ENCODE results near the gene DNAH14.
"Not testable (repeated sequence)": the region's sequence is repeated elsewhere in the genome, so short reads cannot be mapped to it uniquely, and the experiment has no call there.

DNAH14 gene

GRCh38 chr1:224929335-224930237 lies at the start of gene DNAH14:
Gene DNAH14, plus strand, starts transcription at chr1:224929675. Its CDS starts 23,028 bp downstream, at chr1:224952703.
- no peak for DNase-seq (ENCODE audit: low read depth)

- DNase-seq (ENCODE audit: low read depth): no peak
Observed at GRCh38 chr1:224880593-224881307, 48.7 kb upstream of the DNAH14 start.

GRCh38 chr1:224881308-224881692 lies 48.2 kb upstream of the DNAH14 start:
- DNase-seq (ENCODE audit: low read depth): not testable (repeated sequence)

- no peak for DNase-seq (ENCODE audit: low read depth)
Observed at GRCh38 chr1:224881762-224882211, 47.7 kb upstream of the DNAH14 start.

- no peak for DNase-seq (ENCODE audit: low read depth)
Observed at GRCh38 chr1:224882264-224882663, 47.2 kb upstream of the DNAH14 start.

DNA sequence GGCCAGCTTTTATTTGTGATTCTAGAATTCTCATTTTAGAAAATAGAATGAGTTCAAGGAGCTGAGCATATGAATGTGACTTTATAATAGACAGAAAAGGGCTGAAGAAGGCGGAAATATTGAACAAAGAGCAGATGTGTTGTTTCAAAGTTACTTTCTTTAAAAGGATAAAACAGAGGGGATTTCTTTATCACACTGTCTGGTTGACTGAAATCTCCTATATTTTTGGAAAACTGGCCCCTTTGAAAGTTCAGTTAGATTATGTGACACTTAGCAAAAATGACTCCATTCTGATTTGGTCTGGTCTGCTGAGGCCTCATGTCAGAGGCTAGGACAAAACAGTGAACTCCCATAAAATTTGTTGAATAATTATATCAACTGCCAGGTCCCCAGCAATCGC lies 46.4 kb upstream of the DNAH14 start:
- no peak for DNase-seq (ENCODE audit: low read depth)

GRCh38 chr1:224884361-224884801 lies 45.1 kb upstream of the DNAH14 start:
- no peak for DNase-seq (ENCODE audit: low read depth)

DNA sequence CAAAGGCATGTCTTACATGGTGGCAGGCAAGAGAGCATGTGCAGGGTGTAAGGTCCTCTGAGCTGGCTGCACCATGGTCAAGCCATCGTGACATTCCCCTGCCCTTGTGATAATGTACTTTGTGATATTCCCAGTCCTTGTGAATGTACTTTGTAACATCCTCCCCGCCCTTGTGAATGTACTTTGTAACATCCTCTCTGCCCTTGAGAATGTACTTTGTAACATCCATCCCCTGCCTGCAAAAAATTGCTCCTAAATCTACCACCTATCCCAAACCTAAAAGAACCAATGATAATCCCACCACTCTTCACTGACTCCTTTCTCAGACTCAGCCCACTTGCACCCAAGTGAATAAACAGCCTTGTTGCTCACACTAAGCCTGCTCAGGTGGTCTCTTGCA lies 44.1 kb upstream of the DNAH14 start:
- not testable (repeated sequence) for DNase-seq (ENCODE audit: low read depth)

- no peak for DNase-seq (ENCODE audit: low read depth)
Observed at GRCh38 chr1:224894915-224895314, 34.6 kb upstream of the DNAH14 start.

GRCh38 chr1:224896130-224896781 lies 33.2 kb upstream of the DNAH14 start:
- no peak for DNase-seq (ENCODE audit: low read depth)

GRCh38 chr1:224897529-224898327 lies 31.7 kb upstream of the DNAH14 start:
- DNase-seq (ENCODE audit: low read depth): no peak

- no peak for DNase-seq (ENCODE audit: low read depth)
Observed at GRCh38 chr1:224898937-224899336, 30.5 kb upstream of the DNAH14 start.

GRCh38 chr1:224900062-224900630 lies 29.3 kb upstream of the DNAH14 start:
- DNase-seq (ENCODE audit: low read depth): no peak

- DNase-seq (ENCODE audit: low read depth): no peak
Observed at GRCh38 chr1:224901087-224901810, 28.2 kb upstream of the DNAH14 start.

DNA sequence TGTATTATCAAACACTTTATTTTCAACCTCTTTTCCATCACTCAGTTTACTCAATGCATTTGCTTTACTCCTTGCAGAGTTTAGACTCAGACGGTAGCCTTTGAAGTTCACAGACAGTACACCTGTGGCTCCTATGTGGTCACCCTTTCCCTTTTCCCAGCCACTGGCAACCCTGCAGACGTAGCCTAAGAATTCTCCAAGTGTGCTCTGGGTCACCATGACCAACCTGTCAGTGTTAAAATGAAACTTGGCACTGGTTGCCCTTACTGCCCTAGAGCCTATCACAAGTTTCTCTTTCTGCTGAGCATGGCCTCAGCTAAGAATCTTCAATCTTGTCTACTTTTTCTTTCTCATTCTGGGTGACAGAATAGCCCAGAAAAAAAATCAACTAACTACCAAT lies 25.5 kb upstream of the DNAH14 start:
- no peak for DNase-seq (ENCODE audit: low read depth)

DNA sequence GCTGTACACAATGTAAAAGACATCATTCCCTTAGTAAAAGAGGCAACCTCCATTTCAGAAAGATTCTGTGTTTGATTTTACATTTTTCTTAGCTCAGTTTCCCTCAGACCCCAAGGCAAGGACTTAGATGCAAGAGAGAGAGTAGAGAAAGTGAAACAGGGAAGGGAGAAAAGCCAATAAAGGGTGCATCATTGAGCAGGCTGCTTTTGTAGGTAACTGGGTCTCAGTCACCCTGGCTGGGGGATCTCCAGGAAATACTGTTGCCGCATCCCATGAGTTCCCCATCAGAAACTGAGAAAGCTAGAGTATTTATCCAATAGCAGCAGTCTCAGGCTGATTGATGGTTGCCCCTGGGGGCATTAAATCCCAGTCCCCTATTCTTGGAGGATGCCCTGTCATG lies 23.1 kb upstream of the DNAH14 start:
- no peak for DNase-seq (ENCODE audit: low read depth)

DNA sequence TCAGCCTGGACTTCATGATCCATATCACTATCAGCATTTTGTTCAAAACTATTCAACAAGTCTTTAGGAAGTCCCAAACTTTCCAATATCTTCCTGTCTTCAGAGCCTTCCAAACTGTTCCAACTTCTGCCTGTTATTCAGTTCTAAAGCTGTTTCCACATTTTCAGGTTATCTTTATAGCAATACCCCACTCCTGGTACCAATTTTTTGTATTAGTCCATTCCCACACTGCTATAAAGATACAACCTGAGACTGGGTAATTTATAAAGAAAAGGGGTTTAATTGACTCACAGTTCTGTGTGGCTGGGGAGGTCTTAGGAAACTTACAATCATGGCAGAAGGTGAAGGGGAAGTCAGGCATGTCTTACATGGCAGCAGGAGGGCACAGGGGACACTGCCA lies 18.3 kb upstream of the DNAH14 start:
- DNase-seq (ENCODE audit: low read depth): no peak

DNA sequence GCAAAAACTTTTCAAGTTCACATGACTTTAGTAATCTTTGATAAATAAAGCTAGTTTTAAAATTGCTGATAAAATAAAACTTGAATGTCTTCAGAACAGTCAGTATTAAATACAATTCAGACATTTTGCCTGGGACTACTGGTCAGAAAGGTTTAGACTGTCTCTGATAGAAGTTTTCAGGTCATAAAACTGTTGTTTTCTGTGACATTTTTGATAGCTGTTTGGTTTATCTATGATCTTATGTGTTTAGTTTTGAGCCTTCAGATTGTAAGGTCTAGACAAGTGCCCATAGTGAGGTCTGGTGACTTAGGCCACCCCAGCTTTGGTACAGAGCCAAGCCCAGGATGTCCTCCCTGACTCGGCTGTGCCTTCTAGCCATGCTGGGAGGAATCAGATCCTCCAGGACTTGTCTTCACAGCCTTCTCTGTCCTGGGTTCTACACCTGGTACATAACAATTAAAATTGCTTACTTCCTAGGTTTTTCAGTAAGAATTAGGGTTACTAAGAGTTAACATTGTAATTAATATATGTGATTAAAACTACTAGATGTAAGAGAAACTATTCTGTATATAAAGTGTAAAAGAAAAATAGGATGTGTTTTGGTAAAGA lies 15.1 kb upstream of the DNAH14 start:
- no peak for DNase-seq (ENCODE audit: low read depth)

DNA sequence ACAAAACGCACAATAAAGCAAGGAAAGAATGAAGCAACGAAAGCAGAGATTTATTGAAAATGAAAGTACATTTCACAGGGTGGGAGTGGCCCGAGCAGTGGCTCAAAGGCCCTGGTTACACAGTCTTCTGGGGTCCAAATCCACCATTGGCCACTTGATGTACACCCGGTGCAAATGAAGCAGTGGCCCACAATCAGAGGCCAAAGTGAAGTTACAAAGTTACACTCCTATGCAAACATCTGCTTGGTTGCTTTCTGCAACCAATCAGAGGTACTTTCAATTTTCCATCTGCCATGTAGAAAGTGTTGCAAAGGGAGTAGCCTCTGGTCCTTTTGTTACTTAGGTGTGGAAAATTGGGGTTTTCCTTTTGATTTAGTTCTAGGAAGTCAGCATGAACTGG lies 10.0 kb upstream of the DNAH14 start:
- DNase-seq (ENCODE audit: low read depth): no peak

GRCh38 chr1:224920930-224921329 lies 8.5 kb upstream of the DNAH14 start:
- no peak for DNase-seq (ENCODE audit: low read depth)
